Esophagus muscularis mucosa (tissue), 4 donors: Measurements from ENCODE around the gene CASS4. TPM values are rescaled to one million over a fixed set of nuclear protein-coding genes. Genes with fewer than 3 reads are reported as not detected.

Experiments used
- DNase-seq: peaks from one replicate; pipeline ENCODE4 v3.0.0-alpha.2; 2017; ENCODE audit errors: extremely low spot score
- H3K27ac ChIP-seq, 4 donors: fragments of 200-600 bp; sonication (generic); replicated peaks in 1 of 4; 1 replicate in 3 of 4; 2 replicates in 1 of 4; pipeline ENCODE4 v1.5.1; 2016 to 2019; ENCODE audit warnings: mild to moderate bottlenecking in 1 of 4
- H3K27me3 ChIP-seq, 4 donors: fragments of 200-600 bp; sonication (generic); one replicate each; pipeline versions ENCODE4 v1.5.1 to v1.6.0; 2016 to 2019
- H3K36me3 ChIP-seq, 4 donors: fragments of 200-600 bp; sonication (generic); one replicate each; pipeline ENCODE4 v1.5.1; 2016 to 2019
- H3K4me1 ChIP-seq, 4 donors: fragments of 200-600 bp; sonication (generic); one replicate each; pipeline ENCODE4 v1.5.1; 2016 to 2019
- H3K4me3 ChIP-seq, 4 donors: fragments of 200-600 bp; sonication (generic); 1 replicate in 2 of 4; 2 replicates in 2 of 4; pipeline ENCODE4 v1.5.1; 2016 to 2019; ENCODE audit warnings: mild to moderate bottlenecking in 4 of 4, moderate library complexity in 1 of 4
- H3K9me3 ChIP-seq, 4 donors: fragments of 200-600 bp; sonication (generic); 1 replicate in 3 of 4; 2 replicates in 1 of 4; pipeline ENCODE4 v1.5.1; 2016 to 2019
- EP300 ChIP-seq: sonication (generic); formaldehyde crosslinking; IDR thresholded peaks from one replicate; pipeline ENCODE4 v1.6.1; 2017; ENCODE audit warnings: antibody characterized with exemption
- POLR2A ChIP-seq: fragments of 450-650 bp; IDR thresholded peaks from one replicate; pipeline ENCODE4 v1.6.1; 2017; ENCODE audit warnings: antibody characterized with exemption, moderate library complexity, mild to moderate bottlenecking, low read depth
- POLR2AphosphoS5 ChIP-seq, 2 donors: sonication (generic); formaldehyde crosslinking; IDR thresholded peaks; one replicate each; pipeline ENCODE4 v1.6.1; 2017; ENCODE audit warnings: antibody characterized with exemption in 2 of 2
- whole genome bisulfite sequencing: methylation state at CpG from one replicate; pipeline ENCODE4 v1.1.5; 2018; 5-methylcytosine and 5-hydroxymethylcytosine counted together
- intact Hi-C: fragments of 100-400 bp; cut with DNase I; formaldehyde crosslinking; loops from one replicate; pipeline ENCODE4 v1.15.1; 2023
- total RNA-seq, 4 donors: library from RNA; depleted of rRNA; stranded (reverse); fragments of >200 nt; gene quantifications; one replicate each; pipeline versions ENCODE4 v1.1.0 to v1.2.1, GENCODE V29; 2016
- TF ChIP-seq, protein P1 (sequence below), 3 experiments: fragments of 200-600 bp in 2 of 3; fragments of 450-650 bp in 1 of 3; sonication (generic) in 2 of 3; IDR thresholded peaks; one replicate each; pipeline ENCODE4 v1.5.1; 2017 to 2019; ENCODE audit warnings: antibody characterized with exemption in 3 of 3, mild to moderate bottlenecking in 2 of 3, moderate library complexity in 1 of 3

The CASS4 gene
- total RNA-seq, 4 donors from 2014 or later = 3.1 to 8.1 (median 5.4) TPM

DNA sequence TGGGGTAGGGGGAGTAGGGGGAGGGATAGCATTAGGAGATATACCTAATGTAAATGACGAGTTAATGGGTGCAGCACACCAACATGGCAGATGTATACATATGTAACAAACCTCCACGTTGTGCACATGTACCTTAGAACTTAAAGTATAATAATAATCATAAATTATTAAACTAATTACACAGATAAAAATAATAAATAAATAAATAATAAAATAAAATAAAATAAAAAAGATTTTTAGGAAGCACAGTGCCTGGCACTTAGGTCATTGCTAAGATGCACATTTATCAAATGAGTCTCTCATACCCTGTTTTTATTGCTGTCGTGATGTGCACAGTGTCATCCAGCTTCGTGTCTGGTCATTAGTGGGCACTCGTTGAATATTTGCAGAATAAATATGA is 37.4 kb downstream of the CASS4 start:
- H3K27ac ChIP-seq = no peak overlapping the region
- no peaks in the 10 kb centered on the region for H3K9me3 ChIP-seq
- H3K27me3 ChIP-seq = no peaks in the 10 kb centered on the region
- 95% methylated on average over 5 of the region's 5 CpGs for WGBS
- no peak overlapping the region for H3K4me3 ChIP-seq
- no peaks in the 10 kb centered on the region for H3K36me3 ChIP-seq
- TF ChIP-seq EP300 = no peak
- TF ChIP-seq, protein P1, sequence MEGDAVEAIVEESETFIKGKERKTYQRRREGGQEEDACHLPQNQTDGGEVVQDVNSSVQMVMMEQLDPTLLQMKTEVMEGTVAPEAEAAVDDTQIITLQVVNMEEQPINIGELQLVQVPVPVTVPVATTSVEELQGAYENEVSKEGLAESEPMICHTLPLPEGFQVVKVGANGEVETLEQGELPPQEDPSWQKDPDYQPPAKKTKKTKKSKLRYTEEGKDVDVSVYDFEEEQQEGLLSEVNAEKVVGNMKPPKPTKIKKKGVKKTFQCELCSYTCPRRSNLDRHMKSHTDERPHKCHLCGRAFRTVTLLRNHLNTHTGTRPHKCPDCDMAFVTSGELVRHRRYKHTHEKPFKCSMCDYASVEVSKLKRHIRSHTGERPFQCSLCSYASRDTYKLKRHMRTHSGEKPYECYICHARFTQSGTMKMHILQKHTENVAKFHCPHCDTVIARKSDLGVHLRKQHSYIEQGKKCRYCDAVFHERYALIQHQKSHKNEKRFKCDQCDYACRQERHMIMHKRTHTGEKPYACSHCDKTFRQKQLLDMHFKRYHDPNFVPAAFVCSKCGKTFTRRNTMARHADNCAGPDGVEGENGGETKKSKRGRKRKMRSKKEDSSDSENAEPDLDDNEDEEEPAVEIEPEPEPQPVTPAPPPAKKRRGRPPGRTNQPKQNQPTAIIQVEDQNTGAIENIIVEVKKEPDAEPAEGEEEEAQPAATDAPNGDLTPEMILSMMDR (IDR thresholded peaks at IDR 0.05) = no peak
- no peak for TF ChIP-seq POLR2A
- no peak for TF ChIP-seq POLR2AphosphoS5 (IDR thresholded peaks at IDR 0.05)
- peaks cover 0 to 3% (median under 1%) of the 10 kb centered on the region in 4 donors for H3K4me1 ChIP-seq
- no peak for DNase-seq
- intact Hi-C loops = no loop called here

DNA sequence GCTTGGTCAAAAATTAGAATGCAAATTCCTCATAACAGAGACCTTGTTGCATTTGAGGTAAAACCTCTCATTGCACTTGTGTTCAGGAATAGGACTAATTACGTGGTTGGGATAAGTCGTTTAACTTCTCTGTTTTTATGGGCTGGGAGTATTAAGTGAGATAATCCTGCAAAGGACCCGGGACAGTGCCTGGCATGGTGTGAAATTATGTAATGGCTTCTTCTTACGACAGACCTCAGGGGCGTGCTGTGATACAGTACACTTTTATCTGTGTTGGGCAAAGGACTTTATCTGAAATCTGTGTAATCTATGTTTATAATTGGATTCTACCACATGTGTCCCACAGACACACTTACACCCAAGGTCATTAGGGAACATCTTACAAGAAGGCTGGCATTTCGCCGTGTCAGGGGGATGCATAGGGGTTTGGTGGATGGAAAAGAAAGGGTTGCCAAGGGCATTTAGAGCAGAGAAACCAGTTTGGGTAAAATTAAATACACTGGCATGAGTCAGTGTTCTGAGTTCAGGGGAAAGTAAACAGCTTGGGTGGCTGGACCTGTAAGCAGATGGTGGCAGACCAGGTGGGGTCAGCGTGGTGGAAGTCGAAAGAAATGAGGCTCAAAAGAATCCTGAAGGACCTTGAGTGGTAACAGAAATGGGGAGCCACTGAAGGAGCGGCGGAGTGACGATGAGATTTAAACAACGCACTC is 39.2 kb downstream of the CASS4 start:
- Histone ChIP-seq H3K27ac (no peak overlapping the region), H3K9me3 (no peaks in the 10 kb centered on the region), H3K27me3 (no peaks in the 10 kb centered on the region), H3K4me1 (no peaks in the 10 kb centered on the region), H3K36me3 (no peaks in the 10 kb centered on the region), H3K4me3 (no peak overlapping the region)
- WGBS = 85% methylated on average over 13 of the region's 13 CpGs
- intact Hi-C loops = no loop called here
- DNase-seq = no peak
- TF ChIP-seq EP300 (no peak), POLR2A (no peak), POLR2AphosphoS5 (IDR thresholded peaks at IDR 0.05) (no peak)
- TF ChIP-seq, protein P1 (IDR thresholded peaks at IDR 0.05) = no peak

DNA sequence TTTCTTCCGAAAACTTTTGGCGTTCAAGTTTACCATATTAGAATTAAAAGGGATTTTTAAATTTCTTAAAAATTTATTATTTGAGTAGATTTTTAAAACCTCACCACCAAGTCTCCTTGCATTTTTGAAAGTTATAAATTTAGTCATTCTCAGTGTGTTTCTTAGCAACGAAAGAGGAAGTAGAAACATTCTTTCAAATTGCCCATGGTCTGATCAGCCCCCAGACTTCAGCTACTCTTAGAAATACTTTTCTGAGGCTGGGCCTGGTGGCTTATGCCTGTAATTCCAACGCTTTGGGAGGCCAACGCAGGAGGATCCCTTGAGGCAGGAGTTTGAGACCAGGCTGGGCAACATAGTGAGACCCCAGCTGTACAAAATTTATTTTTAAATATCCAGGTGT is 41.3 kb downstream of the CASS4 start:
- DNase-seq = no peak
- H3K4me1 ChIP-seq = no peaks in the 10 kb centered on the region
- TF ChIP-seq EP300 (no peak), POLR2AphosphoS5 (IDR thresholded peaks at IDR 0.05) (no peak), POLR2A (no peak)
- TF ChIP-seq, protein P1 (IDR thresholded peaks at IDR 0.05) = no peak
- H3K27me3 ChIP-seq = no peaks in the 10 kb centered on the region
- intact Hi-C loops = no loop called here
- no peak overlapping the region for H3K4me3 ChIP-seq
- H3K9me3 ChIP-seq = no peaks in the 10 kb centered on the region
- H3K36me3 ChIP-seq = peaks cover 0 to 2% (median 0%) of the 10 kb centered on the region in 4 donors
- H3K27ac ChIP-seq = no peak overlapping the region
- 83% methylated on average over 5 of the region's 5 CpGs for WGBS

DNA sequence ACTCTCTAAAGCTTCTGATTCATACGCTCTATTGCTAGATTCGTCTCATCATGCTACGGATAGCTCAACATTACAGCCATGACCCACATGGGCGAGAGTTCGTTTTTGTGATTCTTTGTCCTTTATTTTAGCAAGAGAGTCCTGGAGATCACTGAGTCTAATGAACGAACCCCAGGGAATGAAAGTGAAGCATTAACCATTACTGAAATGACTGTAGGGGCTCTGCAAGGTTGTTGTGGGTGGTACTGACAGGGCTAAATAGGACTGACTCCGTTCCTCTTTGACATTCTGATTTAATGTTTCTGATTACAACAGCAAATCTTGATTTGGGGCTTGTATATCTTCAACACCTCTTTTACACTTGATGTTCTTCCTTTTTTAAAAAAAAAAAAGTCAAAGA is 42.7 kb downstream of the CASS4 start:
- no peaks in the 10 kb centered on the region for H3K4me1 ChIP-seq
- H3K9me3 ChIP-seq = no peaks in the 10 kb centered on the region
- no peaks in the 10 kb centered on the region for H3K27me3 ChIP-seq
- DNase-seq = no peak
- 86% methylated on average over 7 of the region's 7 CpGs for WGBS
- peaks cover 0 to 5% (median 0%) of the 10 kb centered on the region in 4 donors for H3K36me3 ChIP-seq
- no peak overlapping the region for H3K27ac ChIP-seq
- intact Hi-C loops = no loop called here
- TF ChIP-seq, protein P1 (IDR thresholded peaks at IDR 0.05) = no peak
- TF ChIP-seq POLR2A (no peak), POLR2AphosphoS5 (IDR thresholded peaks at IDR 0.05) (no peak), EP300 (no peak)
- H3K4me3 ChIP-seq = no peak overlapping the region
